ENCODE data around the gene PRUNE2.
"Not testable (repeated sequence)": the region's sequence is repeated elsewhere in the genome, so short reads cannot be mapped to it uniquely, and the experiment has no call there.

The PRUNE2 gene, protein sequence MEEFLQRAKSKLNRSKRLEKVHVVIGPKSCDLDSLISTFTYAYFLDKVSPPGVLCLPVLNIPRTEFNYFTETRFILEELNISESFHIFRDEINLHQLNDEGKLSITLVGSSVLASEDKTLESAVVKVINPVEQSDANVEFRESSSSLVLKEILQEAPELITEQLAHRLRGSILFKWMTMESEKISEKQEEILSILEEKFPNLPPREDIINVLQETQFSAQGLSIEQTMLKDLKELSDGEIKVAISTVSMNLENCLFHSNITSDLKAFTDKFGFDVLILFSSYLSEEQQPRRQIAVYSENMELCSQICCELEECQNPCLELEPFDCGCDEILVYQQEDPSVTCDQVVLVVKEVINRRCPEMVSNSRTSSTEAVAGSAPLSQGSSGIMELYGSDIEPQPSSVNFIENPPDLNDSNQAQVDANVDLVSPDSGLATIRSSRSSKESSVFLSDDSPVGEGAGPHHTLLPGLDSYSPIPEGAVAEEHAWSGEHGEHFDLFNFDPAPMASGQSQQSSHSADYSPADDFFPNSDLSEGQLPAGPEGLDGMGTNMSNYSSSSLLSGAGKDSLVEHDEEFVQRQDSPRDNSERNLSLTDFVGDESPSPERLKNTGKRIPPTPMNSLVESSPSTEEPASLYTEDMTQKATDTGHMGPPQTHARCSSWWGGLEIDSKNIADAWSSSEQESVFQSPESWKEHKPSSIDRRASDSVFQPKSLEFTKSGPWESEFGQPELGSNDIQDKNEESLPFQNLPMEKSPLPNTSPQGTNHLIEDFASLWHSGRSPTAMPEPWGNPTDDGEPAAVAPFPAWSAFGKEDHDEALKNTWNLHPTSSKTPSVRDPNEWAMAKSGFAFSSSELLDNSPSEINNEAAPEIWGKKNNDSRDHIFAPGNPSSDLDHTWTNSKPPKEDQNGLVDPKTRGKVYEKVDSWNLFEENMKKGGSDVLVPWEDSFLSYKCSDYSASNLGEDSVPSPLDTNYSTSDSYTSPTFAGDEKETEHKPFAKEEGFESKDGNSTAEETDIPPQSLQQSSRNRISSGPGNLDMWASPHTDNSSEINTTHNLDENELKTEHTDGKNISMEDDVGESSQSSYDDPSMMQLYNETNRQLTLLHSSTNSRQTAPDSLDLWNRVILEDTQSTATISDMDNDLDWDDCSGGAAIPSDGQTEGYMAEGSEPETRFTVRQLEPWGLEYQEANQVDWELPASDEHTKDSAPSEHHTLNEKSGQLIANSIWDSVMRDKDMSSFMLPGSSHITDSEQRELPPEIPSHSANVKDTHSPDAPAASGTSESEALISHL (N-terminal part only)

DNA sequence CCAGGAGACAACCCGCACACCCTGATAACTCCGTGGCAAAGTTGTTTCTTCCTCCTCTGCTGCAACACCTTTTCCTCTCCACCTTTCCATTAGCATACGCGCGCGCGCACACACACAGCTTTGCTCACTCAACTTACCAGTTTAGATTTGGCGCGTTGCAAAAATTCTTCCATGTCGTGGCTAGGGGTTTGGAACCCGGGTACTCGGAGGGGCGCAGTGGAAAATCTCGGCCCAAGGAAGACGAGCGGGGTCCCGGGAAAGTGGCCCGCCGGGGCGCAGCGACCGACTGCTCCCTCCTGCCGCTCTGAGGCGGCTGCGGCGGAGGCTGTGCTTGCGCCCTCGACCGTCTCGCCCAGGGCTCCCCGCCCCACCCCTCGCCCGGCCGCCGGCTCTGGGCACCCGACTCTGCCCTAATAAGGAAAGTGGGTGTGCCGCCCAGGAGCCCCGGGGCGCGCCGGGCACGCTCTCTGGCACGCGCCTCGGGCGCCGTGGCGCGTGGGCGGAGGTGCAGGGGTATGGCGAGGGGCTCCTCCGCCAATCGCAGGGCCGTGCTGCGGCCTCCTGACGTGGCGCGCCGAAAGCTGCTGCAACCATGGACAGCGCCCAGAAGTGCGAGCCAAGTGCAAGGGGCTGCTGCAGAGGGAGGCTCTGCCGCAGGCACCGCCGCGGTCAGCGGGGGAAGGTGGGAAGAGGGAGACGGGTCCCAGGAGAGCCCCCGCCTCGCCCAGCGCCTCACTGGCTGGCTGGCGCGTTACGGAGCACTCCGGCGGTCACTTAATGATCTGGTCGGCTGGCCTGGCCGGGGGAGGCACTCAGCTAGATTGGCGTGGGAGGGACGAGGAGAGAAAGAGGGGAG is at the start of gene PRUNE2:
TSS of gene PRUNE2 (minus strand) at position 324 of the 856 bp plus-strand sequence. CDS start at position 173, 151 bp downstream.
- peak; percentile 93 for DNase-seq (ENCODE audit: low spot score)

DNA sequence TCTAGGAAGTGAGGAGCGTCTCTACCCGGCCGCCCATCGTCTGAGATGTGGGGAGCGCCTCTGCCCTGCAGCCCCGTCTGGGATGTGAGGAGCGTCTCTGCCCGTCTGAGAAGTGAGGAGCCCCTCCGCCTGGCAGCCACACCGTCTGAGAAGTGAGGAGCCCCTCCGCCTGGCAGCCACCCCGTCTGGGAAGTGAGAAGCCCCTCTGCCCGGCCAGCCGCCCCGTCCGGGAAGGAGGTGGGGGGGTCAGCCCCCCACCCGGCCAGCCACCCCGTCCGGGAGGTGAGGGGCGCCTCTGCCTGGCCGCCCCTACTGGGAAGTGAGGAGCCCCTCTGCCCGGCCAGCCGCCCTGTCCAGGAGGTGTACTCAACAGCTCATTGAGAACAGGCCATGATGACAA is 49.5 kb upstream of the PRUNE2 start:
- DNase-seq (ENCODE audit: low spot score): not testable (repeated sequence)

DNA sequence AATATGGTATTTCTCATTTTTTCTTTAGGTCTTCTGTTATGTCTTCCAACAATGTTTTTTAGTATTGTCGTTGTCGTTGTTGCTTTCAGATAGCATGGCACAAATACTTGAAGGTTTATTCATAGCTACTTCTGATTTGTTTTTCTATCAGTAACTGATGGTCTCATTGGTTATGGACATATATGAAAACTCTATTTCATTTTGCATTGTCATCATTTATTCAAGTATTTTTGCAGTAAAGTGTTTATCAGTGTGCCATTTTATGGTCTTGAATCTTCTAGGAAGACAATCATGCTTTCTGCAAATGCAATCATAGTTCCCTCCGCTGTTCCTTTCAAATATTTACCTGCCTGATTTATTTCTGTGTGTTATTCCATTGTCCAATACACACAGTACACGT is 44.0 kb upstream of the PRUNE2 start:
- DNase-seq (ENCODE audit: low spot score): no peak

DNA sequence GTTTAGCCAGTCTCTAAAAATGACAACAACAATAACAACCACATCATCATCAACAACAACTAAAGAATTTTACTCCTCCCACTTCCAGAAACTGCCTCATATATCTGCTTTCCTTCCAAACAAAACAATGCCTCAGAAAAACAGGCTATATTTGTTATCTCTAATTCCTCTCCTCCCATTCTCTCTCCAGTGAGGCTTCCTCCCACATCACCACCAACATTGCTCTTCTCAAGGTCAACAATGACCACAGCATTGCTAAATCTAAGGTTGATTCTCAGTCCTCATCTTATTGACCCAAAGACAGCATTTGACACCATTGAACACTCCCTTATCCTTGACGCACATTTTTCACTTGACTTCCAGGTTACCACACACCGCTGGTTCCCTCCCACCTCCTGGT is 38.1 kb upstream of the PRUNE2 start:
- no peak for DNase-seq (ENCODE audit: low spot score)

DNA sequence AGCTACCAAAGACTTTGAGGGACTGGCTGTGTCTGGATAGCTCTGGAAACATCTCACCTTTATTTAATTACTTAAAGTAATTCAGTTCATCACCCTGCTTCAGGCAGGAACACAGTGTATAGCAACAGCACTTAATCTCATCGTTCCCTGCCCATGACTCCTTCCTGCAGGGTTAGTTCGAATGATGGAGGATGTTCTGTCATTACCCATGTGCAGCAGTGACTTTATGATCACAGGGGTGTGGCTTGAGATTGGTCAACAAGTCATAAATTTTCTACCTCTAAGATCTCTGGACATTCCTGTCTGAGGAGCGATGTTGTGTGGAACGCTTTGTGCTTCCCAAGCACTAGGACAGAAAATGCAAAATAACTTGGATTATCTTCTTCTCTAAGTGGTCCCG is 37.1 kb upstream of the PRUNE2 start:
- DNase-seq (ENCODE audit: low spot score): no peak

DNA sequence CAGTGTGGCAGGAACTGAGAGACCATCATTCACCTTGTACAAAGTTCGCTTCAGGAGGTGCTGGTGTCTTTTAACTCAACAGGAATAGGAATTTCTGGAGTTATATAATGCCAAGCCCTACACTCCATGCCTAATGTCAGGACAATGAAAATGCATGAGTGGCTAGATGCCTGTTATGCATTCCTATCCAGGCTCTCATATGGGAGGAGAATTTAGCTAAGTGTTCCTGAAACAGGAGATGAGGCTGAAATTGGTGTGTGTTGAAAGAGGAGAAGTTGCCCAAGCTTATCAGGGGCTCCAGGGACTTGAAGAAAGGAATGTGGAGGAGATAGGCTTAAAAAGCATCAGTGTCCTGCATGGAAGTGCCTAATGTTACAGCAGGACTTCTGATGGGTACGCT is 26.8 kb upstream of the PRUNE2 start:
- DNase-seq (ENCODE audit: low spot score): peak; percentile 68

DNA sequence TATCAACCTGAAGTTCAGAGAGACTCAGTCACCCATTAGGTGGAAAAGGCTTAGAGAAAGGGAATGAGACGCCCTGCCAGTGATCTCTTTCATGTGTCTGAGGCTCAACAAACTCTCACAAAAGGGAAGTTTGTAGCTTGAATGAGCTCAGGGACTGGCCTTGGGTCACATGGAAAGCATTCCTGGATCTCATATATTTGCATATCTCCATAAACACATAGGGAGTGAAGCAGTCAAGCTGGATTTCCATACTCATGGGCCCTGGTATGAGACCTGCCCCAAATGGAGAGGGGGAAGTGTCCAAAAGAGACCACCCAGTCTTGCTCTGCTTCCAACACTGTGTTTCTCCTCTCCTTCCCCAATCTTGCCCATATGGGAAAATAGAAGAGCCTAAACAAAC is 26.4 kb upstream of the PRUNE2 start:
- no peak for DNase-seq (ENCODE audit: low spot score)

DNA sequence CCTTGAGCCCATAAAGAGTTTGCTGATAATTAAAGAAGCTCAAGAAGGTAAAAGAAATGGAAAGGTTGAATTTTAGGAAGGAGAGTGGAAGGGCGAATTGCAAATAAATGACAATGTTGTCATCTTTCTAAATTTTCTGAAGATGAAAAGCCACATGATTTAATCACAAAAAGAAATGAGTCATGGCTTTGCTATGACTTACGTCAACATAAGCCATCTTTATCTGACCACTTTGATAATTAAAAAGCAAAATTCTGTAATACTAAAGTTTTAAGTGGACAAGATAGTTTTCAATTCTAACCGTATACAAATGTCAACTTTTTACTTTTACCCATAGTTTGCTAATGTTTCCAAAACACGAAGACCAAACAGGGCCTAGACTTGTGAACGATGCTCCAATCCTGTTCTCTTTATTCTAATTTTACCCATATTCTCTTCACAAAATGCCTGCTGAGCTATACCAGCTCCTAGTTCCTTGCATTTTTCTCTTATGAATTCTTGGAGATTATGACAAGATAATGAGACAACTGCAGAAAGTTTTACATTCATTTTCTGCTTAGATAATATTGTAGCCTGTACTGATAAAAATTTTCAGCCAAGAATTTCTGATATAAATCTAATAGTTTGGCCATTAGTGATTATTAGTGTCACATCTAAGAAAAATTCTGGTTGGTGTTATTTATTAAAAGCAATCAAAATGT is 21.8 kb upstream of the PRUNE2 start:
- no peak for DNase-seq (ENCODE audit: low spot score)

DNA sequence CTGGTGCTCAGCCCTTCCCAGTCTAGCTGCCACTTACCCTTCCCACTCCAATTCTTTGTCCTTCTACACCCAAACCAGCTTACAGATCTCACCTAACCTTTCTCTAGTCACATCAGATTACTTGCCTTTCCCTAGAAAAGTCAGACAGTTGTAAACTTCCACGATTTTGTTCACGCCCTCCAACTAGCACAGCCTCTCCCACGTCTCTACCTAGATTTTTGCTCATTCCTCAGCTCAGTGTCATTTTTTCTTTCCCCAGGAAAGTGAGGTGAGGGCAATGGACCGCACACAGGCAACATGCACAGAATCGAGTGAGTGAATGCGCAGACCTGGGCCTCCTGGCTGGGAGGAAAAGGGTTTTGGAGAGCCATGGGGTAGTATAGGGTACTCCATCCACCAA is 20.9 kb upstream of the PRUNE2 start:
- DNase-seq (ENCODE audit: low spot score): no peak

DNA sequence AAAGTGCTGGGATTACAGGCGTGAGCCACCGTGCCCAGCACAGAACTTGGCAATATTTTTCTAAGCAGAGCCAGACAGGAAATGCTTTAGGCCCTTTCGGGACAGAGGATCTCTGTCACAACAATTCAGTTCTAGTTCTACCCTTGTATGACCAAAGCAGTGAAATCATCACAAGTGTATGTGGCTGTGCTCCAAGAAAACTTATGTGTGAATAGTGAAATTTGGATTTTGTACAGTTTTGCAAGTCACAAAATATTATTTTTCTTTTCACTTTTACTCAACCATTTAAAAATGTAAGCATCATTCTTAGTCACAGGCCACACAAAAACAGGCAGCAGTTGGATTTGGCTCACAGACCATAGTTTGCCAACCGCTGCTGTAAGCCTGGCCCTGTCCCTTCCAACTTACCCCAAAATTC is 20.4 kb upstream of the PRUNE2 start:
- DNase-seq (ENCODE audit: low spot score): peak; percentile 71

DNA sequence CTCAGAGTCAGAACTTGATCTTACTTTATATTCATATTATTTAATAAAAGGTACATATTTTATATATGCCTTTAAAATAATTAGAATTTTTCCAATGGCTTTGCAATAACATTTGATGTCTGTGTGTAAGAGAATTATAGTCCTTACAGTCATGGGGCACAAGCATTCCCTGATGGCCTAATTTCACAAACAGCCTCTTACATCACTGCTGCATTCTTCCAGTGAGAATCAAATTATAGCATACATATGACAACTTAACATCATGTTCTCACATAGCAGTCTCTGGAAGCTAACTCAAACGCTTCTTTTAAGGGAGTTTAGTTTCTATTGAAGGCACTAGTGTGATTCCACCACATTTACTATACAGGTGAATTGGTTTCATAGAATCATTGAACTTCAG is 15.3 kb upstream of the PRUNE2 start:
- no peak for DNase-seq (ENCODE audit: low spot score)

DNA sequence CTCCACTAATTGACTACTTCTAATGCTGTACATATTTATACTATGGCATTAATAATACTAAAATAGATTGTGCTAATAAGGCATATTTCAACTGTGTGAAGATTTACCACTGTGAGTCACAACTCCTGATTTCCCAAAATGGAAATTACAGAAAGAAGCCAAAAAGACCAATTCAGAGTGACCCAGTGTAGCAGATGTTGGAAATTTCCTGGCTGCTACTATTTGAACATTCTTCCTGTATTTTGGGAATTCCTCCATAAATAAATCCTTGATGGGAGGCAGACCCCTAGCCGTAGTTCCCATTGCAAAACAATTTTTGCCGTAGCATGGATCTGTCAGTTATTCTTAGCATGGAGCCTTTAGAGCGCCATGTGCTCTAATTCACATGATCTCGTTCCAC is 11.4 kb upstream of the PRUNE2 start:
- no peak for DNase-seq (ENCODE audit: low spot score)

DNA sequence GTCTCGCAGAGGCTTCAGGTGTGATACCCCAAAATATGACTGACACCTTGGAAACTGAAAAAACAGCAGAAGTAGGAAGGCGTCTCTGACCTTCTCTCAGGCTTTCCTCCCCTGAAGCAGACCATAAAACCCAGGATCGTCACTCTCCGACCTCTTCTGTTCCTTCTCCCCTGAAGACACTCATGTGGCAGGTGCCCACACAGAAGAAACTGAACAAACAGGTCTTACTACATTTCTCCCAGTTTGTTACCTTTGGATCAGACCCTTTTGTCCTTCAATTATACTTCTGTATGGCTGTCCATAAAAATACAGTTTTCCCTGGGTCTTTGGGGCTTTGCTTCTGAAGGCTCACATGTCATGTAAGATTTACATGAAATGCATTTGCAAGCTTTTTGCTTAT is 10.3 kb upstream of the PRUNE2 start:
- DNase-seq (ENCODE audit: low spot score): no peak

DNA sequence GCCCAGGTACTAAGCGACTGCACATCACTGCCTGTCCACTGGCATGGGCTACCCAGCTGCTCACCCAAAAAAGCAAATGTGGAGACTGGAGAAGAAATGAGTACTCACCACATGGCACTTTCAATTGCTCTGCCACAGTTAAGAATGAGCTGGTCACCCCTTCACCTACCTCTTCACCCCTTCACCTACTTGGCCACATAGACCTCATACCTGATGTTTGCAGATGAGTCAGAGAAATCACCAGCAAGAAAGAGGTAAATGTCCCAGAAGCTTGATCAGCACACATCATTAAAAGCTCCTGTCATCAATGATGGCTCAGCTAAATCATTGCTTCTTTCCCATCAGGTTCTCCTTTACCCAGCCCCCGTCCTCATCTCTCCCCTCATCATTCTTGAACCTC is 7.6 kb upstream of the PRUNE2 start:
- DNase-seq (ENCODE audit: low spot score): no peak

DNA sequence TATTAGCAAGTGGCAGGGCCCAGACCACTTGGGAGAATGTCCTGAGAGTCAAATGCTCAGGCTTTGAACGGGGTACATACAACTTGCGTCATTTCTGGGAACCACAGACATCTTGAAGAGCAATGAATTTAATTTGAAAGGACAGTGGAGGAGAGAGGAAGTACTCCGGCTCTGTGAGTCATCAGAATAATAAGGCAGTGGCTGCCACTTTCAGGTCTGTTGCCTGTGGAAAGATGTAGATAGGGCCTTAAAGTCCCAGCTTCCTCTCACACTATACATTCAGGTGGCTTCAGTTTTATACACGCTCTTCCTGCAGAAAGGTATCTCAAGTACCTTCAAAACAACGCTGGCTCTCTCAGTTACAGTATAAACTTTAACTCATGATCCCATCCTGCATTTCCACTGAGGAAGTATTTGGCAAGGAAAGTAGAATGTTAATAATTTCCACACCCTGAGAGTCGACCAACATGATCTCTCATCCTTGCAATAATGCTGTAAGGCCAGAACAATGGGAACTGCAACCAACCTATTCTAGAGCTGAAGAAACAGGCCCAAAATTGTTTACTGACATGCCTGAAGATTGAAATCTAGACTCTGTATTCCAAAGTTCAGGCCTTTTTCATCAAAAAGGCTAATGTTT is 6.8 kb upstream of the PRUNE2 start:
- DNase-seq (ENCODE audit: low spot score): peak; percentile 29

DNA sequence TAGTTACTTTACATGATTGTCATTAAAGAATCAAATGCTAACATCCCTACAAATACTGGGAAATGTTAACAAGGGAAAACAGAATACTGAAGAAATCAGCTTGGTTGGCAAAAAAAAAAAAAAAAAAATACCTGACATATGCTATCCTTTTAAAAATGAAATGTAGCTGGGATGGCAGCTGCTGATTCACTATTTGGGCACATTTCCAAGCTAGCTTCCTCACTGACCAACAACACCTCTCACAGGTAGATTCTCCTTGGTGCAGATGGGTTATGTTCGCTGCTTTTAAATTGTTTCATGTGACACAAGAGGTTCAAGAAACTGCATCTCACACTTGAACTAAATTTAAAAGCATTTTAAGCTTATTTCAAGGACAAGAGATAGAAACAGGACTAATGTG is 6.1 kb upstream of the PRUNE2 start:
- DNase-seq (ENCODE audit: low spot score): no peak

DNA sequence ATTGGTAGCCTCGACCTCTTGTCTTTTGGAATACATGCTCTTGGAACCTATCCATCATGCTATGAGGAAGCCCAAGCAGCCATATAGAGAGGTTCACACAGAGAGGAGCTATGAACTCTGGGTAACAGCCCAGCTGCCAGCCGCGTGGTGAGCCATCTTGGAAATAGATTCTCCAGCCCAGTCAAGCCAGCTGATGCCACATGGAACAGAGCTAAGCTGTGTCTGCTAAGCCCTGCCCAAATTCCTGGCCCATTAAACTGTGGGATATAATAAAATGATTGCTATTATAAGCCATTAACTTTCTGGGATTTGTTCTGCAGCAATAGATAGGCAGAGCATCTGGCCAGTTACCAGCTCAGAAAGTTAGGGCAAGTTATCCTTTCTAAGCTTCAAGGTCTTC is 4.9 kb upstream of the PRUNE2 start:
- DNase-seq (ENCODE audit: low spot score): no peak

DNA sequence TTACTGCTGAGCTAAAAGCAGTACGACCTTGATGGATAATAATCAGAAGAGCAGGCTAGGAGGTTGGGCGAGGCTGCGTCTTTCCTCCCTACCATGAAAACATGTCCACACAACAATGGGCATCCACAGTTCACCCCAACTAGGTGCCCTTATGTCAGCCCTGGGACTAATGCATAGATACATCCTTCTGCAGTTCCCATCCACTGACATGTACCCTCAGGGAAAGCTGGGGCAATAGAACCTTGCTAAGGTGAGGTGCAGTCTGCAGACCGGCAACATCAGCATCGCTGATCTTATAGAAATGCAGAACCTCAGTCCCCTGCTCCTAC is 697 bp upstream of the PRUNE2 start:
- no peak for DNase-seq (ENCODE audit: low spot score)

DNA sequence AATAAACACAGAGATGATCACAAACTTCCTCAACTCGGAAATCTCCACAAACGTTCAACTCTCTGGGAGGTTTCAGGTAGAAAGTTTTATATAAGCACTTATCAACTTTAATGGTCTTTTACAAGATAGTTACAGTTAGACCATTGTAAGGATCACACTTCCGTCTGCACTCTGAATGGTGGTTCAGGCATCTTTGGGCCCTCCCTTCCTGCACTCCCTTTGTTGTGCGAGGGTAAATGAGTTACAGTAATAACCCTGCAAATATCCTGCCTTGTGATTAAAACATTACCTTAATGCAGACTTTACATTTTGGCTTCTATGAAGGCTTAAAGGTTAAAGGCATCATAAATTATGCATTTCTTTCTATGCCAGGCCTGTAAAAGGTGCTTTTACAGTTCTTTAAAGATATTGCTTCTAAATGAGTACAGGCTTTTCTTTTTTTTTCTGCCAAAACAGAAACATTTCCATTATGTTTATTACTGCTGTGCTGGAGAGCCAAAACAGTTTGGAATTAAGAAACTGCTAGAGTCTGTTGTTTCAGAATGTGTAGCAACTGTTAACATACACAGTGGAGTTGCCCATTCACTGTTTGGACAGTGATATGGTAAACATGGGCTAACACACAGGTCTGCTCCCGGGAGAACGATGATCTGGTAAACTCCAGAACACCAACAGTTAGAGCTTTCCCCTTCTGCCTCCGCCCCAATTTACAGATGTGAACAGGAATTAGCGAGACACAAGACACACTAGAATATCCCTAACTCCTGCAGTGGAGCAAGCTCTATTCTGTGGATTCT is 1.1 kb downstream of the PRUNE2 start:
- no peak for DNase-seq (ENCODE audit: low spot score)

DNA sequence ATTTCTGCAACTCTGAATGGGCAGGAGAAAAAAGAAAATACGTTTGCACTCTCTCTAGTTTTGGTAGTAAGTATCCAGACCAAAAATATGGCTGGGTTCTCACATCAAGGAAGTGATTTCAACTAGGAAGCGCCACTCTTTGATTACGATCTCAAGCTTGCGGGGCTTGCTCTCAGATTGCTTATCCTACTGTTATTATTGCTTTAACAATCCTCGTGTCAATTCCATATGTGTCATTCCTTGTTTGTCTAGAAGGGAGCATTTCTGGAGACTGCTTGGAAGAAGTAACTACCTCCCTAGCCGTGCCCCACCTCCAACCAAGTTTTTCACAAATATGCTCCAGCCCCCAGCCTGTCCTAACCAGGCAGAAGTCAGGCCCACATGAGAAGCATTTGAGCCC is 3.5 kb downstream of the PRUNE2 start:
- DNase-seq (ENCODE audit: low spot score): no peak
